Myocyte (in vitro differentiated cells): Measurements from ENCODE around the gene ABHD8. TPM values are rescaled to one million over a fixed set of nuclear protein-coding genes. Genes with fewer than 3 reads are reported as not detected.
A peak's percentile ranks its signal among the peaks of the same experiment; 100 is the strongest.

Experiments
- DNase-seq: peaks from one replicate; pipeline ENCODE4 v3.0.0-alpha.2; 2012; ENCODE audit warnings: low read depth
- total RNA-seq: library from RNA; depleted of rRNA; stranded (reverse); fragments of >200 nt; gene quantifications from 2 replicates; pipeline ENCODE4 v1.2.3, GENCODE V29; 2014

The ABHD8 gene
- total RNA-seq, 1 donor from 2014 or later = 24.8 TPM

GRCh38 chr19:17243830-17244617 is 59.2 kb downstream of the ABHD8 start:
- peak; percentile 63 for DNase-seq

GRCh38 chr19:17243211-17243829 is 59.9 kb downstream of the ABHD8 start:
- DNase-seq = no peak

- DNase-seq = no peak
Observed at GRCh38 chr19:17242431-17243208, 60.6 kb downstream of the ABHD8 start.

Other genes starting within 250 kb of the ABHD8 start
- 3.3 and 5.4 TPM in 2 replicates for gene HAUS8, start 228.0 kb downstream of the ABHD8 start, total RNA-seq
- gene MYO9B, start 227.6 kb downstream of the ABHD8 start, total RNA-seq = 35.8 and 43.4 TPM in 2 replicates
- gene USE1, start 88.1 kb downstream of the ABHD8 start, total RNA-seq = 23.1 and 23.5 TPM in 2 replicates
- 4.3 and 7.0 TPM in 2 replicates for gene OCEL1, start 77.2 kb downstream of the ABHD8 start, total RNA-seq
- 103 and 104 TPM in 2 replicates for gene NR2F6, start 57.5 kb downstream of the ABHD8 start, total RNA-seq
- not detected in 2 replicates for gene USHBP1, start 38.7 kb downstream of the ABHD8 start, total RNA-seq
- gene BABAM1, start 36.0 kb downstream of the ABHD8 start, total RNA-seq = 89.3 and 122 TPM in 2 replicates
- gene ANKLE1, start 21.5 kb downstream of the ABHD8 start, total RNA-seq = 0.27 and 0.36 TPM in 2 replicates
- gene MRPL34, start 2.4 kb upstream of the ABHD8 start, total RNA-seq = 55.7 and 87.2 TPM in 2 replicates
- 26.2 and 34.5 TPM in 2 replicates for gene DDA1, start 6.1 kb upstream of the ABHD8 start, total RNA-seq
- 8.3 and 8.7 TPM in 2 replicates for gene ANO8, start 31.4 kb upstream of the ABHD8 start, total RNA-seq
- gene GTPBP3, start 34.1 kb upstream of the ABHD8 start, total RNA-seq = 19.3 and 20.2 TPM in 2 replicates
- 0.43 TPM in 1 of 2 replicates, not detected in the other for gene PLVAP, start 73.9 kb upstream of the ABHD8 start, total RNA-seq
- not detected in 2 replicates for gene CCDC194, start 90.8 kb upstream of the ABHD8 start, total RNA-seq
- gene BST2, start 102.2 kb upstream of the ABHD8 start, total RNA-seq = 0.57 and 0.62 TPM in 2 replicates
- gene MVB12A, start 116.6 kb upstream of the ABHD8 start, total RNA-seq = 53.3 and 71.6 TPM in 2 replicates
- gene TMEM221, start 145.2 kb upstream of the ABHD8 start, total RNA-seq = 0.31 and 2.6 TPM in 2 replicates
- gene NXNL1, start 157.5 kb upstream of the ABHD8 start, total RNA-seq = not detected in 2 replicates
- gene SLC27A1, start 167.1 kb upstream of the ABHD8 start, total RNA-seq = 35.8 and 41.3 TPM in 2 replicates
- 60.5 and 75.0 TPM in 2 replicates for gene PGLS, start 208.2 kb upstream of the ABHD8 start, total RNA-seq